HepG2 (cell line): ENCODE results near the gene DUSP7. TPM values are rescaled to one million over a fixed set of nuclear protein-coding genes. Genes with fewer than 3 reads are reported as not detected.

ENCODE experiments used
- ATAC-seq: fragments of 200-7000 bp; cut with Tn5 transposase; 3 replicates; pipeline ENCODE4 v1.9.1; 2020; ENCODE audit warnings: mild to moderate bottlenecking, moderate library complexity
- BruUV-seq: library from RNA; stranded (reverse); fragments of 400-500 nt; replicated peaks from 2 replicates; lab custom pipeline; 2021; lab: Mats Ljungman, UMichigan
- CTCF ChIA-PET: fragments of 300-600 bp; formaldehyde crosslinking; extraction: SDS; loops from one replicate; lab custom pipeline; 2021; ENCODE audit warnings: low total read pairs, inconsistent platforms, low intra/inter-chr PET ratio; lab: Yijun Ruan, JAX
- POLR2A ChIA-PET: fragments of 350-600 bp; sonication (Branson Sonifier 250); formaldehyde crosslinking; loops from one replicate; lab custom pipeline; 2020; ENCODE audit warnings: antibody characterized with exemption, inconsistent platforms; lab: Yijun Ruan, JAX
- DNase-seq: peaks from one replicate; pipeline ENCODE4 v3.0.0-alpha.2; 2015; ENCODE audit warnings: low spot score
- FAIRE-seq: peaks from 3 replicates; lab custom pipeline; 2011; peaks lifted over from hg19 to GRCh38; lab: Jason Lieb, UNC
- H2AFZ ChIP-seq: one replicate; pipeline ENCODE4 v1.6.1; 2011; ENCODE audit warnings: low read length, inconsistent platforms
- H3K27ac ChIP-seq: fragments of 300-600 bp; 3 replicates; pipeline ENCODE4 v1.8.0; 2011; ENCODE audit warnings: mixed run types, mild to moderate bottlenecking, mixed read lengths, low read length, inconsistent platforms; ENCODE audit not compliant: insufficient read depth; ENCODE audit errors: extremely low read length
- H3K27me3 ChIP-seq, 2 experiments: fragments of 200-600 bp in 1 of 2; 2 replicates in 1 of 2; 3 replicates in 1 of 2; pipeline versions ENCODE4 v1.6.0 to v1.8.0; 2011; ENCODE audit warnings: low read length in 2 of 2, mild to moderate bottlenecking in 2 of 2, moderate library complexity in 2 of 2, inconsistent platforms in 1 of 2; ENCODE audit not compliant: insufficient read depth in 2 of 2, control insufficient read depth in 1 of 2
- H3K36me3 ChIP-seq, 2 experiments: fragments of 200-600 bp in 1 of 2; replicated peaks in 1 of 2; 2 replicates in 1 of 2; 3 replicates in 1 of 2; pipeline versions ENCODE4 v1.5.1 to v1.8.0; 2011; ENCODE audit warnings: low read length in 2 of 2, inconsistent platforms in 1 of 2; ENCODE audit not compliant: insufficient read depth in 2 of 2, control insufficient read depth in 1 of 2
- H3K4me1 ChIP-seq: 2 replicates; pipeline ENCODE4 v1.5.1; 2012; ENCODE audit warnings: low read length, inconsistent platforms; ENCODE audit not compliant: insufficient read depth
- H3K4me2 ChIP-seq: 2 replicates; pipeline ENCODE4 v1.6.0; 2011; ENCODE audit warnings: low read depth, low read length, inconsistent platforms
- H3K4me3 ChIP-seq, 3 experiments: fragments of 200-600 bp in 1 of 3; sonication (generic), shearing (Covaris generic) in 1 of 3; replicated peaks in 1 of 3; 2 replicates each; pipeline ENCODE4 v1.5.1; 2011 to 2016; ENCODE audit warnings: low read length in 3 of 3, inconsistent platforms in 2 of 3, low read depth in 2 of 3, mild to moderate bottlenecking in 2 of 3, control low read depth in 1 of 3, mixed read lengths in 1 of 3; ENCODE audit not compliant: insufficient read depth in 1 of 3
- H3K79me2 ChIP-seq: one replicate; pipeline ENCODE4 v1.6.1; 2011; ENCODE audit warnings: low read length, inconsistent platforms; ENCODE audit not compliant: insufficient read depth
- H3K9ac ChIP-seq: 2 replicates; pipeline ENCODE4 v1.6.0; 2011; ENCODE audit warnings: mild to moderate bottlenecking, low read depth, low read length, inconsistent platforms; ENCODE audit not compliant: insufficient read depth
- H3K9me3 ChIP-seq: 2 replicates; pipeline ENCODE4 v1.5.1; 2012; ENCODE audit warnings: mild to moderate bottlenecking, low read length
- H4K20me1 ChIP-seq: 2 replicates; pipeline ENCODE4 v1.6.0; 2011; ENCODE audit warnings: inconsistent platforms, mild to moderate bottlenecking, low read length, moderate library complexity; ENCODE audit not compliant: insufficient read depth
- FOXP1 ChIP-seq, 2 experiments: fragments of 450-650 bp in 1 of 2; IDR thresholded peaks; 2 replicates each; pipeline ENCODE4 v1.6.1; 2017 to 2018; ENCODE audit warnings: antibody characterized with exemption in 1 of 2
- GABPB1 ChIP-seq: IDR thresholded peaks from 2 replicates; pipeline ENCODE4 v1.6.1; 2016; ENCODE audit warnings: mild to moderate bottlenecking, missing genetic modification reagents, moderate library complexity, missing compliant biosample characterization
- ISX ChIP-seq: sonication (generic); formaldehyde crosslinking; conservative IDR thresholded peaks from 2 replicates; pipeline ENCODE4 v1.5.0; 2020; ENCODE audit warnings: missing genetic modification reagents
- MEF2D ChIP-seq: sonication (generic); formaldehyde crosslinking; IDR thresholded peaks from 2 replicates; pipeline ENCODE4 v1.5.1; 2020; ENCODE audit warnings: mild to moderate bottlenecking, missing genetic modification reagents
- SKI ChIP-seq: fragments of 450-650 bp; IDR thresholded peaks from one replicate; pipeline ENCODE4 v1.6.1; 2018; ENCODE audit warnings: mild to moderate bottlenecking; ENCODE audit not compliant: partially characterized antibody
- ZBTB38 ChIP-seq: sonication (generic); formaldehyde crosslinking; IDR thresholded peaks from 2 replicates; pipeline ENCODE4 v1.5.1; 2020; ENCODE audit warnings: mild to moderate bottlenecking, missing genetic modification reagents
- WGBS: methylation state at CpG from one replicate; pipeline ENCODE4 v1.1.6; 2017; ENCODE audit warnings: low lambda C conversion rate; 5-methylcytosine and 5-hydroxymethylcytosine counted together
- in situ Hi-C: cut with HindIII; loops from 2 replicates; pipeline ENCODE4 v1.10.0; 2017; ENCODE audit warnings: low pct_unique_long_range_greater_than_20kb; ENCODE audit not compliant: extremely low pct_ligation_motif_present
- intact Hi-C: fragments of 100-400 bp; cut with micrococcal nuclease; formaldehyde crosslinking; loops from one replicate; pipeline ENCODE4 v1.10.0; 2022; ENCODE audit not compliant: unreplicated experiment
- polyA plus RNA-seq, 8 experiments: library from polyadenylated mRNA; depleted of rRNA in 3 of 8; stranded (reverse) in 7 of 8; unstranded in 1 of 8; fragments of >200 nt; fragmentation: Illumina TruSeq in 4 of 8; extraction: Trizol in 4 of 8; gene quantifications; 2 replicates each; pipeline versions ENCODE4 v1.2.1 to v1.2.3, GENCODE V29; 2011 to 2016; ENCODE audit warnings: low read depth in 4 of 8, missing spikeins in 1 of 8, mixed read lengths in 1 of 8; ENCODE audit not compliant: insufficient read depth in 1 of 8
- total RNA-seq, 5 experiments: library from RNA; depleted of rRNA; stranded (reverse); fragments of >200 nt; fragmentation: Illumina TruSeq; extraction: Trizol; gene quantifications; 2 replicates each; pipeline ENCODE4 v1.2.3, GENCODE V29; 2016; ENCODE audit warnings: low read depth in 1 of 5
- TF ChIP-seq, protein P1 (sequence below): IDR thresholded peaks from 2 replicates; pipeline ENCODE4 v1.6.1; 2012; ENCODE audit warnings: low read length, improper control_type of control experiment
- TF ChIP-seq, protein P2 (sequence below): sonication (generic); formaldehyde crosslinking; IDR thresholded peaks from 2 replicates; pipeline ENCODE4 v1.4.0; 2020; ENCODE audit warnings: missing genetic modification reagents

DUSP7 gene
- total and polyA plus RNA-seq, 2 of the 13 experiments (the other 11 are each of a cell fraction or from before 2014, with no cell fraction given): 6.6 to 8.8 TPM

DNA sequence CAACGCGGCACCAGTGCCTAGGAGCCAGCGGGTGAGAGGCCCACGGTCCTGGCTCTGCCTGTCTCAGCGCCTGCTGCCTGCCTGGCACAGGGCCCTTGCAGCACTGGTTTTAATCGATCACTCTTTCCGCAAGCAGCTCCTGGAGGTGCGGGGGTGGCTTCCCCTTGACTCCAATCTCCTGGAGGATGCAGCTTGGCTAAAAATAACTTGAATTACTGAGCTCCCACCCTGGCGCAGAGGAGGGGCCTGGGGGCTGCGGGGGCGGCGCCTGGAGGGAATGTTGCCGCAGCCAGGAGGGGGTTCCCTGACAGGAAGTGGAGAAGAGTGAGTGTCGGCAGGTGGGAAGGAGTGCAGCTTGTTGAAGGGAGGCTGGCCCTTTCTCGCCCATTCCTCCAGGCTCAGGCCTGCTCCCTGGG is 50.8 kb downstream of the DUSP7 start:
- H3K4me2 ChIP-seq: peak overlapping the region; percentile 62
- no peak overlapping the region for H3K9ac ChIP-seq
- H3K27me3 ChIP-seq: peaks cover 0 to 45% of the 10 kb centered on the region in 2 experiments; a peak in 3 of 5 replicates
- no peak overlapping the region for H3K27ac ChIP-seq
- FAIRE-seq (no peak), DNase-seq (no peak), ATAC-seq (peak; percentile 7; the same call in 1 of the 3 replicates)
- POLR2A ChIA-PET: interaction anchor here (1.0 to 2.0 kb wide), 3 partner anchors 10 to 48 kb away, joined by 4 to 7 read pairs (median 4); partner anchors contain the start of gene RPL29
- no TSS peak for BruUV-seq
- H3K9me3 ChIP-seq: no peaks in the 10 kb centered on the region
- intact Hi-C loops (loop anchor here (2.0 kb wide), 2 partner anchors 31 to 47 kb away; no protein-coding TSS in a partner anchor), in situ Hi-C loops (no loop called here)
- no peaks in the 10 kb centered on the region for H4K20me1 ChIP-seq
- CTCF ChIA-PET: interaction anchor here (9.0 kb wide), 1 partner anchor 138 kb away, joined by 110 read pairs; no protein-coding TSS in a partner anchor
- TF ChIP-seq SKI (no peak), GABPB1 (peak; percentile 27; the same call in 1 of the 2 replicates), ISX (CRISPR knock-in tag) (no peak), FOXP1 (IDR thresholded peaks at IDR 0.05) (no peak), FOXP1 (CRISPR knock-in tag; IDR thresholded peaks at IDR 0.05) (no peak), ZBTB38 (CRISPR knock-in tag) (0 out of 2 replicates have a peak, but pooled peaks have one; percentile 28), MEF2D (CRISPR knock-in tag) (0 out of 2 replicates have a peak, but pooled peaks have one; percentile 29)
- TF ChIP-seq, protein P1, sequence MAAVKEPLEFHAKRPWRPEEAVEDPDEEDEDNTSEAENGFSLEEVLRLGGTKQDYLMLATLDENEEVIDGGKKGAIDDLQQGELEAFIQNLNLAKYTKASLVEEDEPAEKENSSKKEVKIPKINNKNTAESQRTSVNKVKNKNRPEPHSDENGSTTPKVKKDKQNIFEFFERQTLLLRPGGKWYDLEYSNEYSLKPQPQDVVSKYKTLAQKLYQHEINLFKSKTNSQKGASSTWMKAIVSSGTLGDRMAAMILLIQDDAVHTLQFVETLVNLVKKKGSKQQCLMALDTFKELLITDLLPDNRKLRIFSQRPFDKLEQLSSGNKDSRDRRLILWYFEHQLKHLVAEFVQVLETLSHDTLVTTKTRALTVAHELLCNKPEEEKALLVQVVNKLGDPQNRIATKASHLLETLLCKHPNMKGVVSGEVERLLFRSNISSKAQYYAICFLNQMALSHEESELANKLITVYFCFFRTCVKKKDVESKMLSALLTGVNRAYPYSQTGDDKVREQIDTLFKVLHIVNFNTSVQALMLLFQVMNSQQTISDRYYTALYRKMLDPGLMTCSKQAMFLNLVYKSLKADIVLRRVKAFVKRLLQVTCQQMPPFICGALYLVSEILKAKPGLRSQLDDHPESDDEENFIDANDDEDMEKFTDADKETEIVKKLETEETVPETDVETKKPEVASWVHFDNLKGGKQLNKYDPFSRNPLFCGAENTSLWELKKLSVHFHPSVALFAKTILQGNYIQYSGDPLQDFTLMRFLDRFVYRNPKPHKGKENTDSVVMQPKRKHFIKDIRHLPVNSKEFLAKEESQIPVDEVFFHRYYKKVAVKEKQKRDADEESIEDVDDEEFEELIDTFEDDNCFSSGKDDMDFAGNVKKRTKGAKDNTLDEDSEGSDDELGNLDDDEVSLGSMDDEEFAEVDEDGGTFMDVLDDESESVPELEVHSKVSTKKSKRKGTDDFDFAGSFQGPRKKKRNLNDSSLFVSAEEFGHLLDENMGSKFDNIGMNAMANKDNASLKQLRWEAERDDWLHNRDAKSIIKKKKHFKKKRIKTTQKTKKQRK: no peak
- TF ChIP-seq, protein P2, sequence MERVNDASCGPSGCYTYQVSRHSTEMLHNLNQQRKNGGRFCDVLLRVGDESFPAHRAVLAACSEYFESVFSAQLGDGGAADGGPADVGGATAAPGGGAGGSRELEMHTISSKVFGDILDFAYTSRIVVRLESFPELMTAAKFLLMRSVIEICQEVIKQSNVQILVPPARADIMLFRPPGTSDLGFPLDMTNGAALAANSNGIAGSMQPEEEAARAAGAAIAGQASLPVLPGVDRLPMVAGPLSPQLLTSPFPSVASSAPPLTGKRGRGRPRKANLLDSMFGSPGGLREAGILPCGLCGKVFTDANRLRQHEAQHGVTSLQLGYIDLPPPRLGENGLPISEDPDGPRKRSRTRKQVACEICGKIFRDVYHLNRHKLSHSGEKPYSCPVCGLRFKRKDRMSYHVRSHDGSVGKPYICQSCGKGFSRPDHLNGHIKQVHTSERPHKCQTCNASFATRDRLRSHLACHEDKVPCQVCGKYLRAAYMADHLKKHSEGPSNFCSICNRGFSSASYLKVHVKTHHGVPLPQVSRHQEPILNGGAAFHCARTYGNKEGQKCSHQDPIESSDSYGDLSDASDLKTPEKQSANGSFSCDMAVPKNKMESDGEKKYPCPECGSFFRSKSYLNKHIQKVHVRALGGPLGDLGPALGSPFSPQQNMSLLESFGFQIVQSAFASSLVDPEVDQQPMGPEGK: peak; percentile 30; the same call in 1 of the 2 replicates
- H3K4me1 ChIP-seq: peaks cover 36% of the 10 kb centered on the region
- H3K79me2 ChIP-seq: no peaks in the 10 kb centered on the region
- H3K4me3 ChIP-seq: peak overlapping the region in 1 of 3 experiments; percentile 42; a peak in 1 of 6 replicates
- no peak overlapping the region for H2AFZ ChIP-seq
- 0% methylated on average over 6 of the region's 15 CpGs for WGBS
- H3K36me3 ChIP-seq: no peaks in the 10 kb centered on the region
